ENCODE measurements around the gene SORT1.
"Not testable (repeated sequence)": the region's sequence is repeated elsewhere in the genome, so short reads cannot be mapped to it uniquely, and the experiment has no call there.

SORT1 gene

DNA sequence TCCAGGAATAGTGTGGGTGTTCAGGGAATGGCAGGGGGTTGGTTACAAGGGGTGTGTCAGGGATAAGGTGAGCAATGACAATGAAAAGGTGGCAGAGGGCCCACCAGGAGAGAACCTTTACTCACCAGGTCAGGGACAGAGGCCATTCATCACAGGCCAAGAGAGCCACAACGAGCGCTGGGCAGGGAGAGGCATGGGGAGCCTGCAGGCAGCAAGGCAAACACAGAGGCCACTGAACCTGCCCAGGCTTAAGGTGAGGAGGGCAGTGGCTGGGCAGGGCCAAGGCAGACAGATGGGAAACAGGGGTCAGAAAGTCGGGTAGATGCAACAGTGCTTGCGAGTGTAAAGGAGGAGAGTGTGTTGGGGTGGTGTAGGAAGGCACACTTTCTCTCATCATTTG lies 62.6 kb downstream of the SORT1 start:
- DNase-seq, result no peak

DNA sequence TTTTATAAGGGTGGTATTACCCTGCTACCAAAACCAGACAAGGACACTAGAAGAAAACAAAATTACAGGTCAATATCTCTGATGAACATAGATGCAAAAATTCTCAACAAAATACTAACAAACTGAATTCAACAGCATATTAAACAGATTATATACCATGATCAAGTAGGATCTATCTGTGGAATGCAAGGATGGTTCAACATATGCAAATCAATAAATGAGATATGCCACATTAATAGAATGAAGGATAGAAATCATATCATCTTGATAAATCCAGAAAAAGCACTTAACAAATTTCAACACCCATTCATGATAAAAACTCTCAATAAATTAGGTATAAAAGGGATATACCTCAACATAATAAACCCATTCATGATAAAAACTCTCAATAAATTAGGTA lies 66.6 kb downstream of the SORT1 start:
- no peak for DNase-seq

DNA sequence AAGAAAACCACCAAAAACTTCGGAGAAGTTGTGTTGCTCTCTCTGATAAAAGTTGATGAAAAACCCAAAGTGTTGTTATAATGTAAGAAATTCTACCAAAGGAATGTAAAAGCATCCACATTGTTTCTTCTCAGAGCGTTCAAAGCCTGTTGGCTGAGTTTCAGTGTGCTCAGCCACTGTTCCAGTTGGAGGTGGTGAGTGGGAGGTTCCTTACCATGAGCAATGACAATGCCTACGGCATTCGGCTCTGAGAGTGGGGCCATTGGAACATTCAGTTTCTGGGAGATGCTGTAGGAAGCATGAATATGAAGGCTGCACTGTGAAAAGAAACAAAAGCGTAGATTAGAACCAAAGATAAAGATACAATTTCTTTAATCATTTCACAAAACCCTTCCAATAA lies 70.4 kb downstream of the SORT1 start:
- DNase-seq, result no peak

DNA sequence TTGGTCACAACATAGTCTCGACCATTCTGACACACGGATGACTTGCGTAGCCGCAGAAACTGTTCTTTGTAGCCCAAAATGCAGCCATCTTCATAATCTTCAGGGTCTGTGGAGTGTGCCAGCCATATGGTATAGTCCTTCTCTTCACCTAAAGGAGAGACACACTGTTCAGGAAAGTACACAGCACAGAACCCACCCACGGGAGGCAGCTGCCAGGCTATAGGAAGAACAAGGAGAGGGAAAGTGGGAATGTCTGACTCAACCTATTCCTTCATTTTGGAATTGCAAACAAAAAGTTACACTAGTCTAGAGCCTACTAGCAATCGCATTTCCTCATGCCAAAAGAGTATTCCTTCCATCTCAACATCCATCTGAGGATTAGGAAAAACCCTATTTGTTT lies 74.7 kb downstream of the SORT1 start:
- DNase-seq, result no peak

DNA sequence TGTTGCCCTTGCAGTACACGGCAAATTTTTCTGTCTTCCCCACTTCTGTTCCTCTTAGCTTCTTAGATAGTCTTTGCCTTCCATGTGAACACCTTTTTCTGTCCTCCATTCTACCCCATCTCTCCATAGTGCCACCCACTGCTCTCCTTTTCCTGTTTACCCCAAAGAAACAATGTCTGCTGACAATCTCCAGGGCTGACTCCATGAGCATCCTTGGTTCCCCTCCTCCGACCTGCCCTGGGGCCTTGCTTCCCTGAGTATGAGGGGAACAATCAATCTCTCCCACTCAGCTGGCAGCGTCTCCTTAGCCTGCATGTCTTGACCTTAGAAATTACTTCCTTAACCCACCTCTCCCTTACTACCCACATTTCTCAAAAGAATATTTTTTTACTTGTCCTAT lies 78.6 kb downstream of the SORT1 start:
- DNase-seq, result no peak

DNA sequence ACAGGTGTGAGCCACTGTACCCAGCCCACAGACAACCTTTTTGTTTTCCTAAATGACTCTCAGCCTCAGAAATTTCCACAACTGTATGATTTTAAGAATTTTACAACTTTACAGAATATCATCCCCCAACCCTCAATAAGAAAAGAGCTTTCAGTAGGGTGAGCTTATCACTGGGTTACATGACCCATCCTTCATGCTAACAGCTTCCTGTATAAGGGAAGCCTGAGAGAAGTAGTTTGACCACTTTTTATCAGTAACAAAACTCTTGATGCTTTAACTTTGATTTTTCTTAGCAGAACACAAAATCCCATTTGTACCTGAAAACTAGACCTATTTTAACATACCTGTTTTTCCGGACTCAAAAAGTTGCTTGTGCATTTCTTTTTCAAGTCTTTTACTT lies 81.2 kb downstream of the SORT1 start:
- DNase-seq, result no peak

DNA sequence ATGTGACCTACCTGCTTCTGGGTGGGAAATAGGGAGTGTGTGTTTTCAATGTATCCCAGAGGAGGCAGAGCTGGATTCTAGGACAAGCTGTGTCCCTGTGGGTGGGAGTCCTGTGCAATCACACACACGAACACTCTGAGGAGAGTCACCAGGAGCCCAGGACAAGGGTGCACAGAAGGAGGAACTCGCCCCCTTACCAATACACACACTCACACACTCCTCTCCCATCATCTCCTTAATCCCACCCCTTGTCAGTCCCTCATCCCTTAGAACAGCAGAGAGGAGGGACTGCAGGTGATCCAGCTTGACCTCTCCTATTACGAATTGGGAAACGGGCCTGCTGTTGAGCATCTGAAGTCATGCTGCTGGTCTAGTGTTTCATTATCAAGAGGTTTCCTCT lies 82.4 kb downstream of the SORT1 start:
- no peak for DNase-seq

DNA sequence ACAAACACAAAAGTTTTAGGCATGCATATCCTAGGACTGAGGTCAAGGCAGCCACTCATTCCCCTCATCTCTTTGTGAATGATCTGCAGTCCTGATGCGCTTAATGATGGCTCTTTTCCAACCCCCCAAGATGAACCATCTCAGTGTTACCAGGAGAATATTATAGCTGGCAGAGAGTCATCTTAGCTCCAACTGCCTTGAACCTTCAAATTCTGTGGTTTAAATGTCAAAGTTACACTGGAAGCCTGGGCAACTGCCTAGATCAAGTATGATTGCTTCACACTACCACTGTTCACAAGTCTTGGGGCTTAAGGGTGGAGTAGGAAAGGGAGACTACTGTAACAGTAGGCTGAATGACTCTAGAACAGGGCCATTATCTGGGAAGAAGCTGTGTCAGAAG lies 82.9 kb downstream of the SORT1 start:
- DNase-seq, result no peak

DNA sequence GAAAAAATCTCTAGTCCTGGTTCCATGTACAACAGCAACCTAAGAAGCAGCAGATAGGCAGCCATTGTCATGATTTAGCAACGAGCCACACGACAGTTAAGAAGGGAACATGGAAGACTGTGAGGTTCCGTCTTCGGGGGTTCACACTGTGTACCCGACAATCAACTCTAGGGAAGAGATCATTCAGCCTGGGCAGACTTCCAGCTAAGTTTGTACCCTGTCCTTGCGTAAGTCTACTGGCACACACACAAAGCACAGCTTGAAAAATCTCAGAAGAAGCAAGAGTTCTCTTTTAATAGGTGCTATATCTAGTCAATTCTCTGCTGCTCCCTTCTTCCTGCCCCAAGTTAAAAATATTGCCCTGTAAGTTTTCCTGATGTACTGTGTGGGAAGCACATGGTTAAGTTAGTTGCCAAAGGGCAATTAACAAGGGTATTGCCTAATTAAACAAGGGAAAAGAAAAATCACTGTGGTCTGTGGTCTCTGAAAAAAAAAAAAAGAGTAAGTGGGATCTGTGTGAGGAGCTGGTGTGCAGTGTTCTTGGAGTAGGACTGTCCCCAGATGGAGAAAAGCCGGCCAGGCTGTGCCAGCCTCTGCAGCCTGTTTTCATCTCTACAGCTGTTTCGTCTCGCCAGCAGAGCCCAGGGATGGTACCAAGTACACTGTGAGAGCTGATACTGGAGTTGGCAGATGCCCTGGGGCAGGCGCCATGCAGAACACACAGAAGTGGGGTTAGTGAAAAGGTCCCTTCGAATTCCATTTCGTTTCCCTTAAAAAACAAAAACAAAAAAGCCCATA lies 84.5 kb downstream of the SORT1 start:
- DNase-seq, result no peak

DNA sequence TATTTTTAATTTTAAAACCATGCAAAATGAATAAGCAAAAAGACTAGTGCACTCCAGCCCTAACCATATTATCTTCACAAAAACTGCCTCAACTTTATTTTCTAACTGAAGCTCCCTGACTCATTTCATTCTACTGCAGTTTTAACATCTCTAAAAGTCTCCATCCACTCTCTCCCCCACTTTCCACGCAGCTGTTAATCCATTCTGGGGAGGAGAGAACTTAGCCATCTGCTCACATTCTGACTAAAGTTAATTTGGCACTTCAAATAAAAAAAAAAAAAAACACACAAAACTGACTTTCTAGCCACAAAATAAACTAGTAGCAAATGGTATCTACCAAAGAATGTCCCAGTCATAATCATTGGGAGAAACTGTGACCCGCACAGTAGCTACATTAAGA lies 85.5 kb downstream of the SORT1 start:
- DNase-seq, result no peak

DNA sequence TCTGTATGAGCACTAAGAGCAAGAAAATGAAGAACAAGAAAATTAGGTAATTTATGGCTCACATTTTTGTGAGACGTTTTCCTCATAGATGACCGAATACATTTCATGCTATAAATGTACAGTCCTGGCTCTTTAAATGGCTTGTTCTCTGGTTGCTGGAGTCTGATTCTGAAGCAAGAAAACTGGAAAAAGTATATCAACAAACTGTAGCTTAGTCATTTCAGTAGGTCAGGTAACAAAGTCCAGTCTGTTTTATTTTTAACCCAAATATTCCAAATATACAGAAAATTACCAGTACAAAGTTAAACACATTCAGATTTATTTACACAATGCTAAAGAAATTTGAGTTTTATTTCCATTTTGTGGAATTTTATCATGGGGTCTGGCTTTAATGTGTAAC lies 88.4 kb downstream of the SORT1 start:
- no peak for DNase-seq

DNA sequence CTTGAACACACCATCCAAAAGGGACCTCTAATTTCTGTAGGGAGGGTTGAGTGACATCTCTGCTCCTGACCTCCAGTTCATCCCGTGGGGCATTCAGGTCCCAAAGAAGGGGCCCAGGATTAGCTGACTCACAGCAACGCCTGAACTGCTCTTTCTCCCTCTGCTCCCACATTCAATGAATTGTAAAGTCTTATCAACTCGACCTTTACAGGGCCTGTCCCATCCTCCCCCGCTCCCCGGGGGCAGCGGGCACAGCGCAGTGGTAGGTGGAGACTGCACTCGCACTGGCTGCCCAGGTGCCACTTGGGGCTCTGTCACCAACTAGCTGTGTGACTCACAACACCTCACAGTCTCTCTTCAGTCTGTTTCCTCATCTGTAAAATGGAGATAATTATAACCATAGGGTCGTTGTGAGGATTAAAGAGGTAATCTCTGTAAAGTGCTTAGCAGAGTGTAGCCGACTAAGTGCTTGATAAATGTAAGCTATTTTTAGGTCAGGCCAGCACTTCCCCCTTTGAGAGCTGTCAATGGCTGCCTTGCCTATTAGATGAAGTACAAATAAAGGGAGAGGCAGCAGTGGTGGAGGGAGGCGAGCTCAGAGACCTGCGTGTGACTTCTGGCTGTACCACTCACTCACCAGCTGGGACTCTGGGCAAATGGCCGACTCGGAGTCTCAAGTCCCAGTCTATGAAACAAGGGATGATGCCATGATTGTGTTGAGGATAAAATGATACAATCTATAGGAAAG lies 90.3 kb downstream of the SORT1 start:
- DNase-seq, result peak; percentile 44

DNA sequence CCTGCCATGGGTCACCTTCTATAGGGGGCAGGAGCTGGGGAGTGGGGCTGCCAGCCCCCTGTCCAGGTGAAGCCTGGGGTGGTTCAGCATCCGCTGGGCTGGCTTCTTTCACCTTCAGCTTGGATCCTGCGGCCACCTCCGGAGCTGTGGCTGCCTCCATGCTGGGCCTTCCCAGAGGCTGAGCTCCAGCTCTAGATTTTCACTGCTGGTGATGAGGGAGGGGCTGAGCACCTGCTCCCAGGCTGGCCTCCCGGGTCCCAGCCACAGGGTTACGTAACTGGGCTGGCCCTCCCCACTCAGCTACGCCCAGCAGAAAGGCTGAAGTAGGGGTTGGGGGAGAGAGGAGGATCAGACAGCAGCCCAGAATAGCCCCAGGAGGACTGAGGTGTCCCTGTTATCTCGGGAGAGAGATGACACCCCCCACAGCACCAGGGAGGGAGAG lies 90.9 kb downstream of the SORT1 start, which contains the start of gene MYBPHL:
Gene MYBPHL (minus strand): TSS at position 180 of the 442 bp plus-strand sequence. CDS start 20 bp downstream, at position 160.
- no peak for DNase-seq

DNA sequence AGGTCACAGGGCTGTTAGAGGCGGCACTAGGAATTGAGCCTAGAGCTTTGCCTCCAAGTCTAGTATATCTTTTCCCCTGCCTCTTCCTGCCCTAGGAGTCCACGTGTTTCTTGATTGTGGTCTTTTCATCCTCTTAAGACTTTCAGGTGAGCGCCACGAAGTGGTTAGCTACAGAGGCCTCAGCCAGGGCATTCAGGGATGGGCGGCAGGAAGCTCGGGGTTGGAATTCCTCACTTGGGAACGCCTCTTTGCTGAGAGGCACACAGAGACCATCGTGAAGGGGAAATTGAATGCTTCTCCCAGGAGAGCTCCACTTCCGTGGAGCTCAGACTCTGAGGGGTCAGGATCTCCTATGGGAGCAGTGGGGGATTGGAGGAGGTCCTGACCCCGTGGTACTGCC lies 91.7 kb downstream of the SORT1 start:
- DNase-seq, result not testable (repeated sequence)

DNA sequence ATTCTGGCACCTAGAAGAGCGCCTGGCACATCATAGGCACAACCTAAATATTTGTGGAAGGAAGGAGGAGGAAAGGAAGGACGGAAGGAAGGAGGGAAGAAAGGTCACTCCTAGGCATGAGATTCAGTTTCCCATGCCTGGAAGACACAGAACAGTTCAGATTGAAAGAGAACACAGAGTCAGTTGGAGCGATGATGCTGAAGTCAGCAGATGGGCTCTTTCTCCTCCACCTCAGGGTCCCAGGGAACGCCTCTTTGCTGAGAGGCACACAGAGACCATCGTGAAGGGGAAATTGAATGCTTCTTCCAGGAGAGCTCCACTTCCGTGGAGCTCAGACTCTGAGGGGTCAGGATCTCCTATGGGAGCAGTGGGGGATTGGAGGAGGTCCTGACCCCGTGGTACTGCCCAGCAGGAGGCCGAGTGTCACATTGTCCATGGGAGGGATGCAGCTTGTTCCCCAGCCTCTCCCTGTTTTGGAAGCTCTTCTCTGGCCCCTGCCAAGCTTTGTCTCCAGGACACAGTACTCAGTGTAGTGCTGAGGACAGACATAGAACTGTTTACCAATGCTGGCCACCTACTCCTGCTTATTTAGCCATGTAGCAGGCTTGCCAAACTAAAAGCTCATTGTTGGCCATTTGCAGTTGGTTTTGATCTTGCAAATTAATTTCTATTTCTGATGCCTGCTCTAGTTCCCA lies 93.3 kb downstream of the SORT1 start:
- no peak for DNase-seq

DNA sequence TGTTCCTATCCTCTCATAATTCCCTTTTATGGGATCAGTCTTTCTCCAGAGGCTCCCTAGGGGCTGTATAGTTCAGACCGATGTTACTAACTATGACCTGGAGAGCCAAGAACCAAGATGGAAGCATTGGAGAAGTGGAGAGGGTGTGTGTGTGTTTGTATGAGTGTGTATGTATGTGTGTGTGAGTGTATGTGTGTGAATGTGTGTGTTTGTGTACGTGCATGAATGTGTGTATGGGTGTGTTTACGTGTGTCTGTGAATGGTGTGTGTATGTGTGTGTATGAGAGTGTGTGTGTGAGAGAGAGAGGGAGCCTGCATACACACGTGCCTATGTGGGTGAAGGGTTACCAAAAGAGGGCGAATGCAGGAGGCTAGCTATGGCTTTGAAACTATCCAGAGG lies 95.8 kb downstream of the SORT1 start:
- DNase-seq, result no peak

DNA sequence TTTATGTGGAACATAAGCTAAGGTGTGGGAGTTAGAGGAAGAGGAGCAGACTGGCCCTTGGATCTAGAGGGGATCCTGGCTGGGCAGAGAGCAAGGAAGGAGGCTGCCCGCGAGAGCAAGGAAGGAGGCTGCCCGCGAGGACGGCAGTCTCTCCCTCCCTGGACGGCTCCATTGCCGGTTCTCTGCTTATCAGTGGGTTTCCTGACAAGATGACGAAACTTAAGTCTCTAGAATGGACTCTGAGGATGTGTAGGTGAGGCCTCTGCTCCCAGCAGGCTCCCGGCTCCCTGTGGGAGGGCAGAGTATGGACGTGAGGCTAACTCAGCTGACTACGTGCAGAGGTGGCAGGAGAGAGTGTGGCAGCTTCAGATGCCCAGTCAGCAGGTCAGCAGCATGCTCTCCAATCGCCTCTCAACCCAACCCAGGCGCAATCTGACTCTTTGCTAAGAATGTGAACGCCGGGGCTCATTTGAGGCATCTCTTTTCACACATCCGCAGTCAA lies 97.0 kb downstream of the SORT1 start:
- no peak for DNase-seq

DNA sequence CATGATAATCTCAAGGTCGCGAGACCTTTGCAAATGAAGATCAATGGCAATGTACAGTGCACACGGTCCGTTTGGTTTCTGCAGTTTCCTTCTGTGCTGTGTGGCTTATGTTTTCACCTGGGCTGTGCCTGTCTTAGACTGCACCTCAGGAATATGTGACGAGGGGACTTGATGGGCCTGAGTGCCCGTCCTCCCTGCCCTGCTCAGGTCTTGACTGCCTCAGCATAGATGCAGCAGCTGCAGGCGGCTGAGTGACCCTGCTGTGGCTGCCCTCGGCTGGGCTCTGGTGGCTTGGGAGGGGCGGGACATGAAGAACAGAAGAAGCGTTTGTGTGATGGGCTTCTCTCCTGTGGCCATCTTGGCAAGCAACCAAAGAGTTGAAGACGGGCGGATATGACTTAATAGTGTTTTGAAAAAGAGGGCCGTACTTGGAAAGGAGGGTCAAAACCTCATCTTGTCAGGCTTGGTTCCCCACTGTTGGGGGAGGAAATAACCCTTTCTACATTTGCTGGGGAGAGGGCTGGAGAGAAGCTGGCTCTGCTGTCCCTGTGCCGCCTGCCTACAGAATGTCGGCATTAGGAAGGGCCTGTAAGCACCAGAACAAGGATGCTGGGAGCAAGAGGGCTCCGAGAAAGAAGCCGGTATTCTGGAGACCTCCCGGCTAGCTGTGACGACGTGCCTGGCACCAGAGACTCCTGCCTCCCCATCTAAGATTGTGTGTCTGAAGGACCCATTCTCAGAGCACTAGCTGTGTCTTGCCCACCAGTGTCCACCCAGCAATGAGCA lies 98.0 kb downstream of the SORT1 start:
- no peak for DNase-seq

DNA sequence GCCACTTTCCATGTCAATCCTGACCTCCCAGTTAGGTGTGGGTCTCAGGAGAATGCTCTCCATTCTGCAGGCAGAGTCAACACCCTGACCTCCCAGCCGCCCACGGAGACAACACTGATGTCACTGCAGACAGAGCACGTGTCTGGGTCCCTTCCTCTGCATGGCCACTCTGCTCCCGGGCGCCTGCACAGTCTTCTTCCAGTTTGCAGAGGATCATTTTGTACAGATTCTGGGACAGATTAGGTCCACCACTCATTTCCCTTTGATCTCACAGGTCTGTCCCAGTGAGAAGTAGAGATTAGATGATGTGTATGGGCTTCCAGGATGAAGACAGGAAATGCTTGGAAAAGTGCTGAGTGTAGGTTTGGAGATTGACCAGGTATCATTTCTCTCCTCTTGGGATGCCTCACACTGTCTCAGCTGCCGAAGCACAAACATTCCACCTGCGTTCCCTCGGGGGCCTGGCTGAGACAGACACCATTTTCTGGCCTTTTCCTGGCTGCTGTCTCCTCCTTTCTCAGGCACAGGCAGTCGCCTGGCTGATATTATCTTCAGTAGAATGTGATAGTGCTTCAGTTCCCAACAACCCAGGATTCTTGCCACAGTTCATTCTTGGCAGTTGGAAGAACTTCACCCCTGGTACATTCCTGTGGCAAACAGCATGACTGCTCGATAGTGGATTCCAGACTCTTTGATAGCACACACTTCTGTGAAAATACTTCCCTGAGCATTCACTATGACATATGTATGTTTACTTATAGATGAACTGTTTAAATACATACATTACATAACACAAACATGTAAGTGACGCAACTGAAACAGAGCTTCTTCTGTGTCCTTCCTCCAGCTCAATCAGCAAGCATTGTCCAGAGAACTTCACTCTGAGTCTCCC lies 98.8 kb downstream of the SORT1 start:
- no peak for DNase-seq

DNA sequence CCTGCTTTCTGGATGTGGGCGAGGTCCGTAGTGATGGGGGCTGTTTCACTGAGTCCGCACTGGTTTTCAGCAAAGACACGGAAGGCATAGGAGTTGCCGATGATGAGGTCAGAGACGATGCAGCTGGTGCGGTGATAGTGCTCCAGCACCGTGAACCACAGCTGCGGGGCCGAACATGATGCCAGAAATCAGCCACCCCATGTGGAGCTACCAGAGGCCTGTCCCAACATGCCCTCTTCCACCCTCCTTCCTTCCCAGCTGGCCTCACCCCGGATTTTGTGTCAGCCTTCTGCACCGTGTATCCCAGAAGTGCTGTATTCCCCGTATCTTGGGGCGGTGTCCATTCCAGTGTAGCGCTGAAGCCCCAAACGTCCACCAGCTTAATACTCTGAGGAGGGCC lies 100.9 kb downstream of the SORT1 start:
- DNase-seq, result no peak

DNA sequence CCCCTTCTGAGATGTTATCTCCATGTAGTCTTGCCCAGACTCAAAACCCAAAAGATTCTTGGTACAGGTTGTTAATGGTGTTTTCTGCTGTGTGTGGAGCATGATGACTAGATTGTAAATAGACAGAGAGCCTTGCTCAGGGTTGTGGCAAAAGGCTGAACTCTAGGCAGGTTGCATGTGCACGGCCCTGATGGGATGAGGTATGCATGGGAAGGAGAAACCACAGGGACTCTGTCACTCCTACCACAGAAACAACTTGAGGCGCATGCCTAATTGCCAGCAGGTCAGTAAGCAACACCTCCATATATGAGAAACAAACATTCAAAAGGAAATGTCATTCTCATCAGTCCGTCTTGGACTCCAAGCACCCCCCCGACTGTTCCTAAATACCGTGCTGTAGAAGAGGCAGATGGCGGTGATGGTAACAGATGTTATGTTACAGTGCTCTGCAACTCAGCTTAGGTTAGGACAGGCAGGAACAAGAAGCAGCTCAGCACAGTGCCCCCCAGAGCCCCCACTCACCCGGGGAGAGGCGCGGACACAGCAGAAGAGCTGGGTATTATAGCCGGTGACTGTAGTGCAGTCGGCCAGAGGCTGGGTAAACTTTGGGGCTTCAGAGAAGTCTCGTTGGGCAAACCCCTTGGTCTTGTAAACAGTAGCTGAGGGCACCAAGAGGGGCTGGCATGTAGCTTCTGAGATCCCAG lies 101.9 kb downstream of the SORT1 start:
- no peak for DNase-seq
